CD4-positive, CD25-positive, alpha-beta regulatory T cell (primary cell): ENCODE results near the gene OSBPL9. TPM values are rescaled to one million over a fixed set of nuclear protein-coding genes. Genes with fewer than 3 reads are reported as not detected.

Source experiments
- ATAC-seq, 2 donors: fragments of 150-1000 bp; cut with Tn5 transposase; one replicate each; pipeline ENCODE4 v1.10.0; 2021; ENCODE audit warnings: low read depth in 2 of 2, moderate number of reproducible peaks in 2 of 2, moderate library complexity in 1 of 2
- DNase-seq, 3 donors: peaks; one replicate each; pipeline versions ENCODE4 v3.0.0 to v3.0.0-alpha.2; 2012 to 2022; ENCODE audit warnings: mixed read lengths in 1 of 3
- H3K27ac ChIP-seq: one replicate; pipeline ENCODE4 v1.7.0; 2013; ENCODE audit warnings: mild to moderate bottlenecking, low read length; ENCODE audit not compliant: insufficient read depth, poor library complexity, severe bottlenecking
- H3K27me3 ChIP-seq: one replicate; pipeline ENCODE4 v1.7.0; 2013; ENCODE audit warnings: low read length; ENCODE audit not compliant: control insufficient read depth, insufficient read depth
- H3K36me3 ChIP-seq: one replicate; pipeline ENCODE4 v1.7.0; 2013; ENCODE audit warnings: mild to moderate bottlenecking, low read length, moderate library complexity; ENCODE audit not compliant: control insufficient read depth, insufficient read depth
- H3K4me1 ChIP-seq: 2 replicates; pipeline ENCODE4 v1.7.0; 2013; ENCODE audit warnings: mild to moderate bottlenecking, low read length; ENCODE audit not compliant: insufficient read depth, control insufficient read depth, poor library complexity, severe bottlenecking
- H3K4me3 ChIP-seq: one replicate; pipeline ENCODE4 v1.7.0; 2013; ENCODE audit warnings: low read depth, mild to moderate bottlenecking, low read length, moderate library complexity
- H3K9me3 ChIP-seq, 2 experiments: 1 replicate in 1 of 2; 2 replicates in 1 of 2; pipeline ENCODE4 v1.7.0; 2013; ENCODE audit warnings: low read length in 2 of 2, mild to moderate bottlenecking in 1 of 2, moderate library complexity in 1 of 2; ENCODE audit not compliant: control insufficient read depth in 2 of 2
- H3K27ac Mint-ChIP-seq, 3 donors: one replicate each; pipeline ENCODE4 v1.8.0; 2020 to 2022; ENCODE audit warnings: mild to moderate bottlenecking in 3 of 3, mixed read lengths in 3 of 3, moderate library complexity in 2 of 3
- H3K27me3 Mint-ChIP-seq: one replicate; pipeline ENCODE4 v1.8.0; 2022; ENCODE audit warnings: mild to moderate bottlenecking, mixed read lengths
- H3K36me3 Mint-ChIP-seq: one replicate; pipeline ENCODE4 v1.8.0; 2020; ENCODE audit warnings: mixed read lengths
- H3K4me1 Mint-ChIP-seq, 4 donors: one replicate each; pipeline ENCODE4 v1.8.0; 2020 to 2022; ENCODE audit warnings: mixed read lengths in 4 of 4, mild to moderate bottlenecking in 1 of 4
- H3K4me3 Mint-ChIP-seq, 4 donors: one replicate each; pipeline ENCODE4 v1.8.0; 2020 to 2022; ENCODE audit warnings: mild to moderate bottlenecking in 4 of 4, mixed read lengths in 4 of 4, moderate library complexity in 3 of 4
- H3K9me3 Mint-ChIP-seq, 7 donors: one replicate each; pipeline ENCODE4 v1.8.0; 2020 to 2022; ENCODE audit warnings: mixed read lengths in 7 of 7, mild to moderate bottlenecking in 3 of 7, moderate library complexity in 2 of 7
- polyA plus RNA-seq, 4 donors: library from polyadenylated mRNA; unstranded; fragments of 300-500 nt; fragmentation: Illumina TruSeq; gene quantifications; one replicate each; pipeline ENCODE4 v1.2.3, GENCODE V29; 2021
- total RNA-seq: library from RNA; stranded (reverse); gene quantifications from one replicate; pipeline ENCODE4 v1.2.3, GENCODE V29; 2022

Gene OSBPL9
- total and polyA plus RNA-seq, 5 donors from 2014 or later, result 33.5 to 45.2 (median 40.0) TPM

DNA sequence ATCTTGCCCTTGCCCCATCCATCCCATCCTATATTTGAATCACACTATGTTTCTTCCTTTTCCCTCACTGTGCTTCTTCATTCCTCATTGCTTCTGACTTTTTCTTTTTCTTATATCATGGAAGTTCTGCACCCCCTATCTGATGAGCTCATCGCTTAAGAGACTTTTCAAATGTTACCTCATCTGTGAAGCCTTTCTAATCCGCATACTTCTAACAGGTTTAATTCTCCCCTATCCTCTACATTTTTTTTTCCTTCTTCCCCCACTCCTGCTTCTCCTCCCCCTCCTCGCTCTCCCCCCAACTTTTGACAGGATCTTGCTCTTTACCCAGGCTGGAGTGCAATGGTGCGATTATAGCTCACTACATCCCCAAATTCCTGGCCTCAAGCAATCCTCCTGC is 39.5 kb downstream of the OSBPL9 start:
- Mint-ChIP-seq H3K4me1 (peaks cover 0 to 20% (median 6%) of the 10 kb centered on the region in 4 donors), H3K36me3 (peaks cover 28% of the 10 kb centered on the region), H3K9me3 (no peaks in the 10 kb centered on the region), H3K4me3 (no peak overlapping the region), H3K27ac (no peak overlapping the region), H3K27me3 (no peaks in the 10 kb centered on the region)
- Histone ChIP-seq H3K9me3 (no peaks in the 10 kb centered on the region), H3K4me1 (no peaks in the 10 kb centered on the region), H3K36me3 (peaks cover 7% of the 10 kb centered on the region), H3K4me3 (no peak overlapping the region), H3K27ac (no peak overlapping the region), H3K27me3 (no peaks in the 10 kb centered on the region)
- no peak for ATAC-seq
- DNase-seq, result no peak

DNA sequence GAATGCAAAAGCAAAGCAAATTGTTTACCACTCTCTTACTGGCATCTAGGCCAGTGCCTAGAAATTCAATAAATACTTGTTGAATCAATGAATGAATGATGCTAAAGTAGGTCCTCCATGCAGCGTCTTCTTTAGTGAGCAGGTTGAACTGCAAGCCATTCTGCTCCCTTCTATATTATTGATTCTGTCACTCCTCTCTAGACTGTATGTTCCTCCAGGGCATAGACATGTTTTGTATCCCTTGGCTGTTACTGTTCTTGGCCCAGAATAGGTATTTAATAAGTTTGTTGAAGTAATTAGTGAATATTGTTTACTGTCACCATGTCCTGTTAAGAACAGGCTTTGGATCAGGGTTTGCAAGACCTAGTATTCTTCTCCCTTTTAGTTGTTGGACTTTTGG is 43.7 kb downstream of the OSBPL9 start:
- Histone ChIP-seq H3K4me1 (no peaks in the 10 kb centered on the region), H3K9me3 (no peaks in the 10 kb centered on the region), H3K36me3 (peaks cover 3% of the 10 kb centered on the region), H3K27ac (no peak overlapping the region), H3K27me3 (no peaks in the 10 kb centered on the region), H3K4me3 (no peak overlapping the region)
- peaks cover 0 to 22% (median 2%) of the 10 kb centered on the region in 4 donors for H3K4me1 Mint-ChIP-seq
- peaks cover 22% of the 10 kb centered on the region for H3K36me3 Mint-ChIP-seq
- H3K4me3 Mint-ChIP-seq, result no peak overlapping the region
- H3K27me3 Mint-ChIP-seq, result no peaks in the 10 kb centered on the region
- DNase-seq (no peak), ATAC-seq (no peak)
- no peak overlapping the region for H3K27ac Mint-ChIP-seq
- no peaks in the 10 kb centered on the region for H3K9me3 Mint-ChIP-seq

DNA sequence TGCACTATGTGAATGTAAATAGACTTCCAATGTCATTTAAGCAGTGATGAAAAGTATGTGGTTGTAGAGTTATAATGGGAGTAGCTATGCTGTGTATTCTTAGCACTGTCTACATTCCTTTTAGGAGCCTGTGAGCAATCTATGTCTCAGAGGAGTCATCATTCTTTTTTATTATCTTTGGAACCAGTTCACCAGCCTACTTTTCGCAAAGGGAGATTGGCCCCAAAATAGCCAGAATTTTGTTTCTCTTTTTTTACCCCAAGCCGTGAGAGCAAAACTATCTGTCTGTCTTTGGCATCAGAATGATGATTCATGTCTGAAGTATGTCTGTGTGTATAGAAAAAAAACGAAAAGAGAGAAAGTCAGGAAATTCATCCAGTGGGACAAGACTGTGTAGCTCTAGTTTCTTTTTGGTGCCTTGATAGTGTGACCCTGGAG is 44.2 kb downstream of the OSBPL9 start:
- no peak for ATAC-seq
- peaks cover 20% of the 10 kb centered on the region for H3K36me3 Mint-ChIP-seq
- H3K27ac Mint-ChIP-seq, result no peak overlapping the region
- no peaks in the 10 kb centered on the region for H3K27me3 Mint-ChIP-seq
- Histone ChIP-seq H3K36me3 (peaks cover 3% of the 10 kb centered on the region), H3K4me3 (no peak overlapping the region), H3K9me3 (no peaks in the 10 kb centered on the region), H3K27me3 (no peaks in the 10 kb centered on the region), H3K4me1 (no peaks in the 10 kb centered on the region), H3K27ac (no peak overlapping the region)
- H3K4me1 Mint-ChIP-seq, result peaks cover 0 to 21% (median 3%) of the 10 kb centered on the region in 4 donors
- H3K9me3 Mint-ChIP-seq, result no peaks in the 10 kb centered on the region
- no peak for DNase-seq
- no peak overlapping the region for H3K4me3 Mint-ChIP-seq

DNA sequence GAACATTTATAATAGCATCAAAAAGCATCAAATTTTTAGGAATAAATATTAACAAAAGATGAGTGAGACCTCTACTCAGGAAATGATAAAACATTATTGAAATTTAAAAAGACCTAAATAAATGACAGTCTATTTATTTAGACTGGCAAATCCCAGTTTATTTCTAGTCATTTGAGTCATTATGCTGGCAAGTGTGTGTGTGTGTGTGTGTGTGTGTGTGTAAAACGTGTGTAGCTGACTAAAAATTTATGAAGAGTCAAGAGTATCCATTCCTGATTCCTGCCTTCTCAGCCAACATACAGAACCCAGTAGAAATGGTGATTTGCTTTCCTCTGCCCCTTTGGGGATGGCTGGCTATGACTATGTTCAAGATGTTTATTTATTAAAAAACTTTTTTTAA is 46.2 kb downstream of the OSBPL9 start:
- ATAC-seq, result no peak

GRCh38 chr1:51663721-51664120 is 46.8 kb downstream of the OSBPL9 start:
- Histone ChIP-seq H3K36me3 (no peaks in the 10 kb centered on the region), H3K4me3 (no peak overlapping the region), H3K27ac (no peak overlapping the region), H3K27me3 (no peaks in the 10 kb centered on the region), H3K9me3 (no peaks in the 10 kb centered on the region), H3K4me1 (no peaks in the 10 kb centered on the region)
- DNase-seq, result no peak
- Mint-ChIP-seq H3K27ac (no peak overlapping the region), H3K9me3 (no peaks in the 10 kb centered on the region), H3K27me3 (no peaks in the 10 kb centered on the region), H3K36me3 (peaks cover 12% of the 10 kb centered on the region), H3K4me3 (no peak overlapping the region), H3K4me1 (peaks cover 0 to 25% (median 6%) of the 10 kb centered on the region in 4 donors)
- ATAC-seq, result no peak

More for the DNA sequence above, 46.2 kb downstream of the OSBPL9 start:
- Mint-ChIP-seq H3K9me3 (no peaks in the 10 kb centered on the region), H3K27me3 (no peaks in the 10 kb centered on the region), H3K4me3 (no peak overlapping the region), H3K27ac (no peak overlapping the region), H3K36me3 (peaks cover 12% of the 10 kb centered on the region), H3K4me1 (peaks cover 0 to 23% (median 6%) of the 10 kb centered on the region in 4 donors)
- Histone ChIP-seq H3K9me3 (no peaks in the 10 kb centered on the region), H3K4me1 (no peaks in the 10 kb centered on the region), H3K27me3 (no peaks in the 10 kb centered on the region), H3K27ac (no peak overlapping the region), H3K36me3 (no peaks in the 10 kb centered on the region), H3K4me3 (no peak overlapping the region)
- DNase-seq, result no peak

- no peaks in the 10 kb centered on the region for H3K27me3 ChIP-seq
- Mint-ChIP-seq H3K4me3 (no peak overlapping the region), H3K27me3 (no peaks in the 10 kb centered on the region), H3K36me3 (peaks cover 16% of the 10 kb centered on the region), H3K9me3 (no peaks in the 10 kb centered on the region), H3K27ac (no peak overlapping the region), H3K4me1 (peaks cover 0 to 28% (median 9%) of the 10 kb centered on the region in 4 donors)
- H3K4me1 ChIP-seq, result no peaks in the 10 kb centered on the region
- no peaks in the 10 kb centered on the region for H3K9me3 ChIP-seq
- DNase-seq, result no peak
- H3K36me3 ChIP-seq, result peaks cover 8% of the 10 kb centered on the region
- H3K4me3 ChIP-seq, result no peak overlapping the region
- H3K27ac ChIP-seq, result no peak overlapping the region
- ATAC-seq, result no peak
Measured at GRCh38 chr1:51664421-51665240, 47.7 kb downstream of the OSBPL9 start.

GRCh38 chr1:51666478-51666877 is 49.6 kb downstream of the OSBPL9 start:
- no peak for DNase-seq
- ATAC-seq, result no peak

GRCh38 chr1:51667561-51667960 is 50.7 kb downstream of the OSBPL9 start:
- Mint-ChIP-seq H3K4me1 (peaks cover 0 to 23% (median 8%) of the 10 kb centered on the region in 4 donors), H3K27ac (peak overlapping the region in 1 of 3 donors; percentile 29), H3K9me3 (no peaks in the 10 kb centered on the region)

More at GRCh38 chr1:51666478-51666877, 49.6 kb downstream of the OSBPL9 start:
- H3K27ac Mint-ChIP-seq, result no peak overlapping the region
- no peaks in the 10 kb centered on the region for H3K9me3 Mint-ChIP-seq
- no peak overlapping the region for H3K4me3 ChIP-seq
- no peaks in the 10 kb centered on the region for H3K9me3 ChIP-seq
- no peak overlapping the region for H3K4me3 Mint-ChIP-seq
- no peaks in the 10 kb centered on the region for H3K4me1 ChIP-seq
- peaks cover 8% of the 10 kb centered on the region for H3K36me3 ChIP-seq
- H3K27ac ChIP-seq, result no peak overlapping the region
- no peaks in the 10 kb centered on the region for H3K27me3 Mint-ChIP-seq
- H3K4me1 Mint-ChIP-seq, result peaks cover 0 to 29% (median 8%) of the 10 kb centered on the region in 4 donors
- H3K27me3 ChIP-seq, result no peaks in the 10 kb centered on the region
- peaks cover 14% of the 10 kb centered on the region for H3K36me3 Mint-ChIP-seq

More at GRCh38 chr1:51667561-51667960, 50.7 kb downstream of the OSBPL9 start:
- H3K36me3 Mint-ChIP-seq, result peaks cover 9% of the 10 kb centered on the region
- Histone ChIP-seq H3K9me3 (no peaks in the 10 kb centered on the region), H3K36me3 (peaks cover 8% of the 10 kb centered on the region), H3K27me3 (no peaks in the 10 kb centered on the region), H3K4me3 (no peak overlapping the region), H3K4me1 (no peaks in the 10 kb centered on the region), H3K27ac (no peak overlapping the region)
- ATAC-seq, result no peak
- DNase-seq, result no peak
- H3K27me3 Mint-ChIP-seq, result no peaks in the 10 kb centered on the region
- H3K4me3 Mint-ChIP-seq, result no peak overlapping the region
